ENCODE measurements around the gene GM2A.

Gene GM2A

DNA sequence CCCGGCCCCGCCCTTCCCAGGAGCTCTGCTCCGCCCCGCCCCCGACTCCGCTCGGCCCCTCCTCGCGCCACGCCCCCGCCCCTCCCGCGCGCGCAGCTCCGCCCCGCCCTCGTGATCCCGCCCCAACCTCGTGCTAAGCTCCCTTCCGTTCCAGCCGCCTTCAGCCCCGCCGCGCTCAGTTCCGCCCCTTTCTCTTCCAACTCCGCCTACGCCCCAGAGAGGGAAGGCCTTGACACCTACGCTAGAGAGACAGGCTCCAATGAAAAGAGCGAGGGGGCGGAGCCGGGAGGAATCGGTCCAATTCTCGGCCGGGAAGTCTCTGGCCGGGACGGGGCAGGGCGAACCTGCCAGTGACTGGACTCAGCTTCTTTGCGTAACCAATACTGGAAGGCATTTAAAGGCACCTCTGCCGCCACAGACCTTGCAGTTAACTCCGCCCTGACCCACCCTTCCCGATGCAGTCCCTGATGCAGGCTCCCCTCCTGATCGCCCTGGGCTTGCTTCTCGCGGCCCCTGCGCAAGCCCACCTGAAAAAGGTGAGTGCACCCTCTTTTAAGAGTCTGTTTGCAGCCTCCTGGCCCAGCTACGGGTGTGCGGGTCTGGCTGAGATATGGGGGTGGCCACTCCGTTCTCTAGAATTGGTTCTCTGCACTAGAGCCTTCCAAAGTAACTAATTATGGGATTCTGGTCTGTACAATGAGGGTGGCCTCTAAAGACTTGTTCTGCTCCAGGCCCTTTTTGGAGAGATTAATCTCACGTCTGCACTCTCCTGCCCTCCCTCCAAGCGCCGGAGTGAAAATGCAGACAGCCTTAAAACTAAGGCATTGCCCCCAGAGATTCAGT lies at the start of gene GM2A:
GM2A (plus strand) TSS at position 424 of the 843 bp plus-strand sequence; CDS start at position 456, 32 bp downstream.
- TF ChIP-seq, protein P1, sequence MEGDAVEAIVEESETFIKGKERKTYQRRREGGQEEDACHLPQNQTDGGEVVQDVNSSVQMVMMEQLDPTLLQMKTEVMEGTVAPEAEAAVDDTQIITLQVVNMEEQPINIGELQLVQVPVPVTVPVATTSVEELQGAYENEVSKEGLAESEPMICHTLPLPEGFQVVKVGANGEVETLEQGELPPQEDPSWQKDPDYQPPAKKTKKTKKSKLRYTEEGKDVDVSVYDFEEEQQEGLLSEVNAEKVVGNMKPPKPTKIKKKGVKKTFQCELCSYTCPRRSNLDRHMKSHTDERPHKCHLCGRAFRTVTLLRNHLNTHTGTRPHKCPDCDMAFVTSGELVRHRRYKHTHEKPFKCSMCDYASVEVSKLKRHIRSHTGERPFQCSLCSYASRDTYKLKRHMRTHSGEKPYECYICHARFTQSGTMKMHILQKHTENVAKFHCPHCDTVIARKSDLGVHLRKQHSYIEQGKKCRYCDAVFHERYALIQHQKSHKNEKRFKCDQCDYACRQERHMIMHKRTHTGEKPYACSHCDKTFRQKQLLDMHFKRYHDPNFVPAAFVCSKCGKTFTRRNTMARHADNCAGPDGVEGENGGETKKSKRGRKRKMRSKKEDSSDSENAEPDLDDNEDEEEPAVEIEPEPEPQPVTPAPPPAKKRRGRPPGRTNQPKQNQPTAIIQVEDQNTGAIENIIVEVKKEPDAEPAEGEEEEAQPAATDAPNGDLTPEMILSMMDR (IDR thresholded peaks at IDR 0.05; ENCODE audit: borderline replicate concordance, insufficient read depth, low read depth, low read length): no peak
- H3K4me3 ChIP-seq (ENCODE audit: low read depth, low read length): peak within 1 kb of the TSS; percentile 63

GRCh38 chr5:151204051-151204450 lies 48.9 kb upstream of the GM2A start:
- no peak overlapping the region for H3K4me3 ChIP-seq (ENCODE audit: low read depth, low read length)
- TF ChIP-seq, protein P1 (IDR thresholded peaks at IDR 0.05; ENCODE audit: borderline replicate concordance, insufficient read depth, low read depth, low read length): no peak

DNA sequence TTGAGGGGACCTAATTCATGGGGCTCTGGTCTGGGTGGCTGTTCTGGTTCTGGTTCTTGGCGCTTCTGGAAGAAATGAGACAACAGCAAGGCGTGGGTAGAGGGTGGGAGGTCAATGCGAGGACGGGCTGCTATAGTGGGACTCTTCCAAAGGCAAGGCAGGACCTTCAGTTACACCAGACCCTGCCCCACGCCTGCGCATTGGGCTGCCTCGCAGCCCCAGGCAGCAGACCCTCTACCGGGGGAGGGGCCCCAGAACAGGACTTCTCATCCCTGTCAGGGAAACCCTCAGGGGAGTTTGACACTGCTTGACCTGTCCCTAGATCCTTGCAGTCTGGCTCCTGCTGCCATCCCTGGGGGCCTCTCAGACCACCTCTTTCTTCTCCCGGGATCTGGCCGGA lies 47.6 kb upstream of the GM2A start:
- TF ChIP-seq, protein P1 (IDR thresholded peaks at IDR 0.05; ENCODE audit: borderline replicate concordance, insufficient read depth, low read depth, low read length): no peak
- H3K4me3 ChIP-seq (ENCODE audit: low read depth, low read length): no peak overlapping the region

- TF ChIP-seq, protein P1 (IDR thresholded peaks at IDR 0.05; ENCODE audit: borderline replicate concordance, insufficient read depth, low read depth, low read length): no peak
- no peak overlapping the region for H3K4me3 ChIP-seq (ENCODE audit: low read depth, low read length)
Observed at GRCh38 chr5:151208481-151208914, 44.5 kb upstream of the GM2A start.

GRCh38 chr5:151212406-151212798 lies 40.6 kb upstream of the GM2A start:
- peak overlapping the region; percentile 50 for H3K4me3 ChIP-seq (ENCODE audit: low read depth, low read length)
- TF ChIP-seq, protein P1 (IDR thresholded peaks at IDR 0.05; ENCODE audit: borderline replicate concordance, insufficient read depth, low read depth, low read length): no peak

- peak overlapping the region; percentile 75 for H3K4me3 ChIP-seq (ENCODE audit: low read depth, low read length)
- TF ChIP-seq, protein P1 (IDR thresholded peaks at IDR 0.05; ENCODE audit: borderline replicate concordance, insufficient read depth, low read depth, low read length): no peak
Observed at GRCh38 chr5:151213803-151214613, 39.0 kb upstream of the GM2A start.

All from GM12875 (cell line).